Activated CD8-positive, alpha-beta T cell treated with anti-CD3 and anti-CD28 coated beads for 36 hours (primary cell): ENCODE measurements around the gene KCNMA1. TPM values are rescaled to one million over a fixed set of nuclear protein-coding genes. Genes with fewer than 3 reads are reported as not detected.

Experiments used
- ATAC-seq: fragments of 200-7000 bp; cut with Tn5 transposase; one replicate; pipeline ENCODE4 v1.10.0; 2021; ENCODE audit warnings: mild to moderate bottlenecking, moderate library complexity
- CTCF ChIA-PET: fragments of 350-600 bp; sonication (Branson Sonifier 250); formaldehyde crosslinking; loops from one replicate; lab custom pipeline; 2021; ENCODE audit warnings: antibody characterized with exemption; lab: Charles Lee
- POLR2A ChIA-PET: fragments of 350-600 bp; sonication (Branson Sonifier 250); formaldehyde crosslinking; loops from one replicate; lab custom pipeline; 2021; ENCODE audit warnings: antibody characterized with exemption; lab: Charles Lee
- DNase-seq: peaks from one replicate; pipeline ENCODE4 v3.0.0-alpha.2; 2020
- H3K27ac Mint-ChIP-seq: one replicate; pipeline ENCODE4 v1.8.0; 2021; ENCODE audit warnings: mild to moderate bottlenecking, mixed read lengths
- H3K27me3 Mint-ChIP-seq: one replicate; pipeline ENCODE4 v1.8.0; 2021; ENCODE audit warnings: mixed read lengths
- H3K36me3 Mint-ChIP-seq: one replicate; pipeline ENCODE4 v1.8.0; 2021; ENCODE audit warnings: low read depth, mixed read lengths
- H3K4me1 Mint-ChIP-seq: one replicate; pipeline ENCODE4 v1.8.0; 2021; ENCODE audit warnings: low read depth, mixed read lengths
- H3K4me3 Mint-ChIP-seq: one replicate; pipeline ENCODE4 v1.8.0; 2021; ENCODE audit warnings: mild to moderate bottlenecking, moderate library complexity, mixed read lengths
- H3K9me3 Mint-ChIP-seq: one replicate; pipeline ENCODE4 v1.8.0; 2021; ENCODE audit warnings: mixed read lengths
- intact Hi-C: fragments of 100-400 bp; cut with micrococcal nuclease; formaldehyde crosslinking; loops from one replicate; pipeline ENCODE4 v1.10.0; 2022
- total RNA-seq, 2 experiments: library from RNA; stranded (reverse); gene quantifications; one replicate each; pipeline ENCODE4 v1.2.3, GENCODE V29; 2021
- TF ChIP-seq, protein P1 (sequence below): fragments of 200-600 bp; IDR thresholded peaks from one replicate; pipeline ENCODE4 v1.8.0; 2022; ENCODE audit warnings: antibody characterized with exemption, mild to moderate bottlenecking

The KCNMA1 gene
- total RNA-seq, 2 experiments from 2014 or later: 0.18 TPM; not detected in 1

DNA sequence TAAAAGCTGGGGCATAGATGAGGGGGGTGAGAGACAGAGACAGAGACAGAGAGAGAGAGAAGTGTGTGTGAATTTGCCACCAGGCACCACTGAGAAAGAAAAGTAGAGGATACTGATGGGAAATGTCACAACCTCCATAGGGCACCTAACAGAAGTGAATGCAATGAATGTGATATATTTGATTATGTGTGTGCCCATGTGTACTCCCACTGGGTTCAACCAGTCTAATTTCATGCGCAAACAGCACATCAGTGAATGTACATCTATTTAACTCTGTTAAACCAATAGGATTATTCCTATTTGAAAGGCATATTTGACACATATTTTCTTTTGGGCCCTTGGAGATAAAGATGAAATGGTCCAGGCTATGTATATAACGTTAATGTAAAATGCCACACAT, 241.3 kb downstream of the KCNMA1 start:
- ChIA-PET CTCF (no interaction called here), POLR2A (no interaction called here)
- intact Hi-C loops: no loop called here
- DNase-seq (no peak), ATAC-seq (no peak)
- H3K36me3 Mint-ChIP-seq: no peaks in the 10 kb centered on the region
- H3K27ac Mint-ChIP-seq: no peak overlapping the region
- no peaks in the 10 kb centered on the region for H3K27me3 Mint-ChIP-seq
- no peaks in the 10 kb centered on the region for H3K4me1 Mint-ChIP-seq
- TF ChIP-seq, protein P1, sequence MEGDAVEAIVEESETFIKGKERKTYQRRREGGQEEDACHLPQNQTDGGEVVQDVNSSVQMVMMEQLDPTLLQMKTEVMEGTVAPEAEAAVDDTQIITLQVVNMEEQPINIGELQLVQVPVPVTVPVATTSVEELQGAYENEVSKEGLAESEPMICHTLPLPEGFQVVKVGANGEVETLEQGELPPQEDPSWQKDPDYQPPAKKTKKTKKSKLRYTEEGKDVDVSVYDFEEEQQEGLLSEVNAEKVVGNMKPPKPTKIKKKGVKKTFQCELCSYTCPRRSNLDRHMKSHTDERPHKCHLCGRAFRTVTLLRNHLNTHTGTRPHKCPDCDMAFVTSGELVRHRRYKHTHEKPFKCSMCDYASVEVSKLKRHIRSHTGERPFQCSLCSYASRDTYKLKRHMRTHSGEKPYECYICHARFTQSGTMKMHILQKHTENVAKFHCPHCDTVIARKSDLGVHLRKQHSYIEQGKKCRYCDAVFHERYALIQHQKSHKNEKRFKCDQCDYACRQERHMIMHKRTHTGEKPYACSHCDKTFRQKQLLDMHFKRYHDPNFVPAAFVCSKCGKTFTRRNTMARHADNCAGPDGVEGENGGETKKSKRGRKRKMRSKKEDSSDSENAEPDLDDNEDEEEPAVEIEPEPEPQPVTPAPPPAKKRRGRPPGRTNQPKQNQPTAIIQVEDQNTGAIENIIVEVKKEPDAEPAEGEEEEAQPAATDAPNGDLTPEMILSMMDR: no peak
- H3K9me3 Mint-ChIP-seq: no peaks in the 10 kb centered on the region
- H3K4me3 Mint-ChIP-seq: no peak overlapping the region

DNA sequence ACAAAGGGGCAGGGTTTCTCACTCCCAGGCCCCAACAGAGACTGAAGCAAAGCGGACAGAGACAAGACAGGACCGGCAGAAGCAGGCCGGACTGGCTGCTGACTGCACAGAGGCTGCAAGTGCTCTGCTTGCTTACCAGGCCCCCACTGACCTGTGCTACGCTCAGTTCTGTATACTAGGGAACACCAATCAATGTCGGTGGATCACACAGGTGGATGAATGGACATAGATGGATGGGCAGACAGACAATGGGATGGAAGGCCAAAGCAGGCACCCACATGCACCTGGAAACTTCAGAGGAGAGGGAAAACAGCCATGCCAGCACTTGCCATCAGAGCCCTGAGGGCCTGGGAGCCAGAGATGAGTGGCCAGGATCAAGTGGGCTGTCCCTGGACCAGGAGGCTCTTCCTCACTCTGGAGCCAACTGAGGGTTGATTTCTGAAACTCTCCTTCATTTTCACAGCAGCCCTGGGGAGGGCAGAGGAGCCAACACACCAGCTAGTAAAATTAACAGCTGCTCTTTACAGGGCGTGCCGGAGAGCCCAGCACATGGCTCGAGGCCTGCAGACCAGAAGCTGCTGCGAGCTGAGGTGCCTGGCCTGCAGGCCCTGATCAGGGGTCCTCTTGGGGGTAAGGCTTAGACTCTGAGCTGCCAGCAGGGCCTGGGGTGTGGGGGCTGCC, 243.6 kb downstream of the KCNMA1 start:
- intact Hi-C loops: loop anchor here (5.0 kb wide), 1 partner anchor 248 kb away; no protein-coding TSS in a partner anchor
- ATAC-seq: no peak
- CTCF ChIA-PET: no interaction called here

DNA sequence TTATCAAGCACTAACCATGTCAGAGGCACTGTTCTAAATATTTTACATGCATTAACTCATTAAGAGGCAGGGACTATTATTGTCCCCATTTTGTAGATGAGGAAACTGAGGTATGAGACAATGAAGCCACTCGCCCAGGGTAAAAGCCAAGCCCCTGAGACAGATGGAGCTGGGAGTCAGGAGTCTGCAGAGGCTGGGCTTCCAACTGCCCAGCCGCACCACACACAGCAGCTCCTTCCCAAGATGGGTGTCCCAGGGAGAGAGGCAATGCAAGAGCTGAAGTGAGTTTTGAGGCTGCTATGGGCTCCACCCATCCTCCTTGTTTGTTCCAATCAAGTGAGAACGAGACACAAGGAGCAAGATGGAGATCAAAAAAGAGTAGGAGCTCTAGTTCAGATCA, 244.2 kb downstream of the KCNMA1 start:
- POLR2A ChIA-PET: no interaction called here
- H3K9me3 Mint-ChIP-seq: no peaks in the 10 kb centered on the region
- TF ChIP-seq, protein P1: no peak
- H3K4me3 Mint-ChIP-seq: no peak overlapping the region
- ATAC-seq (no peak), DNase-seq (no peak)
- CTCF ChIA-PET: interaction anchor here (1.0 to 1.7 kb wide), 3 partner anchors 22 to 318 kb away, joined by 3 to 5 read pairs (median 4); no protein-coding TSS in a partner anchor
- no peaks in the 10 kb centered on the region for H3K4me1 Mint-ChIP-seq
- H3K36me3 Mint-ChIP-seq: no peaks in the 10 kb centered on the region
- intact Hi-C loops: loop anchor here (5.0 kb wide), 1 partner anchor 249 kb away; no protein-coding TSS in a partner anchor
- no peaks in the 10 kb centered on the region for H3K27me3 Mint-ChIP-seq
- no peak overlapping the region for H3K27ac Mint-ChIP-seq

More for the DNA sequence above, 243.6 kb downstream of the KCNMA1 start:
- no peak overlapping the region for H3K27ac Mint-ChIP-seq
- POLR2A ChIA-PET: no interaction called here
- no peaks in the 10 kb centered on the region for H3K4me1 Mint-ChIP-seq
- no peaks in the 10 kb centered on the region for H3K36me3 Mint-ChIP-seq
- no peak for DNase-seq
- TF ChIP-seq, protein P1: no peak
- H3K27me3 Mint-ChIP-seq: no peaks in the 10 kb centered on the region
- no peak overlapping the region for H3K4me3 Mint-ChIP-seq
- no peaks in the 10 kb centered on the region for H3K9me3 Mint-ChIP-seq

DNA sequence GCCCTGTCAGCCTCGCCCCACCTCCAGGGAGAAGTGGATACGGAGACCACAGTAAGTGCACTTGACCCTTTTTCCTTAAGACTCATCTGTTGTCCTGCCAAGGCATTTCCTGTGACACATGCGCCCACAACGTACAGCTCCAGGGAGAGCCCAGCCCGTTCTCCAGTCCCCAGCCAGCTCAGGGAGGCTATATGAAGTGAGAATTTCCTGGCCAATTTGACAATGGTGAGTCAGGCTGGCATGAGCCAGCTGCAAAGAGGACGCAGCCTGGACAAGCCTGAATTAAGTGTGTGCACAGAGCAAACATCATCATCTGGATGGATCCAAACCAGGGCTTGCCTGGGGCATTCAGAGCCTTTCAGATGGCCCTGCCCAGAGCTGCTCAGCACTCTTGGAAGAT, 244.8 kb downstream of the KCNMA1 start:
- no peak for ATAC-seq
- Mint-ChIP-seq H3K4me1 (peaks cover under 1% of the 10 kb centered on the region), H3K36me3 (no peaks in the 10 kb centered on the region), H3K27ac (no peak overlapping the region), H3K27me3 (no peaks in the 10 kb centered on the region), H3K4me3 (no peak overlapping the region), H3K9me3 (no peaks in the 10 kb centered on the region)
- TF ChIP-seq, protein P1: no peak
- intact Hi-C loops: loop anchor here (5.0 kb wide), 1 partner anchor 249 kb away; no protein-coding TSS in a partner anchor
- no peak for DNase-seq
- ChIA-PET CTCF (interaction anchor here (1.0 to 1.7 kb wide), 5 partner anchors 13 to 319 kb away, joined by 3 to 5 read pairs (median 4); no protein-coding TSS in a partner anchor), POLR2A (no interaction called here)

DNA sequence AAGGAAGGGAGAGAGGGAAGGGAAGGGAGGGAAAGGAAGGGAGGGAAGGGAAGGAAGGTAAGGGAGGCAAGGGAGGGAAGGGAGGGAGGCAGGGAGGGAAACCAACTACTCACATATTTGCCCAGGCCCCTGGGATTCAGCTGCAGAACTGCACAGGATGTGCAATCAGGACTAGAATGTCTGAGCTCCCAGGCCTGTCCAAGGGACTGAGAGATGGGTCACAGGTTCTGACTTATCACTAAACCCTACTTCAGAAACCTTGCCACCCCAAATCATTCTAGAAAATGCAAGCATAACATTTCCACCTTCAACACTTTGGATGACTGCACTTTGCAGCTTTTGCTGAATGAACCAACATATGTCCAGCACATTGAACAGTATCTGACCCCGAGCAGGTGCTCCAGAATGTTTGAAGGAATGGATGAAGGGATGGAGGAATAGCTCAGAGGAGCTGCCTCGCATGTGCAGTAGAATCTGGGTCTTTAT, 245.3 kb downstream of the KCNMA1 start:
- no peaks in the 10 kb centered on the region for H3K9me3 Mint-ChIP-seq
- ChIA-PET CTCF (interaction anchor here (1.1 to 1.7 kb wide), 4 partner anchors 13 to 252 kb away, joined by 3 to 5 read pairs (median 4); no protein-coding TSS in a partner anchor), POLR2A (no interaction called here)
- no peak overlapping the region for H3K4me3 Mint-ChIP-seq
- no peaks in the 10 kb centered on the region for H3K36me3 Mint-ChIP-seq
- ATAC-seq (no peak), DNase-seq (no peak)
- H3K27me3 Mint-ChIP-seq: no peaks in the 10 kb centered on the region
- peaks cover 2% of the 10 kb centered on the region for H3K4me1 Mint-ChIP-seq
- TF ChIP-seq, protein P1: no peak
- intact Hi-C loops: loop anchor here (5.0 kb wide), 1 partner anchor 250 kb away; no protein-coding TSS in a partner anchor
- no peak overlapping the region for H3K27ac Mint-ChIP-seq
